Hair follicular keratinocyte (primary cell): ENCODE results near the gene CENPH. TPM values are rescaled to one million over a fixed set of nuclear protein-coding genes. Genes with fewer than 3 reads are reported as not detected.

Experiments used
- total RNA-seq: library from RNA; depleted of rRNA; stranded (reverse); fragments of >200 nt; gene quantifications from 2 replicates; pipeline ENCODE4 v1.2.3, GENCODE V29; 2015

Gene CENPH, protein sequence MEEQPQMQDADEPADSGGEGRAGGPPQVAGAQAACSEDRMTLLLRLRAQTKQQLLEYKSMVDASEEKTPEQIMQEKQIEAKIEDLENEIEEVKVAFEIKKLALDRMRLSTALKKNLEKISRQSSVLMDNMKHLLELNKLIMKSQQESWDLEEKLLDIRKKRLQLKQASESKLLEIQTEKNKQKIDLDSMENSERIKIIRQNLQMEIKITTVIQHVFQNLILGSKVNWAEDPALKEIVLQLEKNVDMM
- total RNA-seq, result 25.0 and 35.6 TPM in 2 replicates

DNA sequence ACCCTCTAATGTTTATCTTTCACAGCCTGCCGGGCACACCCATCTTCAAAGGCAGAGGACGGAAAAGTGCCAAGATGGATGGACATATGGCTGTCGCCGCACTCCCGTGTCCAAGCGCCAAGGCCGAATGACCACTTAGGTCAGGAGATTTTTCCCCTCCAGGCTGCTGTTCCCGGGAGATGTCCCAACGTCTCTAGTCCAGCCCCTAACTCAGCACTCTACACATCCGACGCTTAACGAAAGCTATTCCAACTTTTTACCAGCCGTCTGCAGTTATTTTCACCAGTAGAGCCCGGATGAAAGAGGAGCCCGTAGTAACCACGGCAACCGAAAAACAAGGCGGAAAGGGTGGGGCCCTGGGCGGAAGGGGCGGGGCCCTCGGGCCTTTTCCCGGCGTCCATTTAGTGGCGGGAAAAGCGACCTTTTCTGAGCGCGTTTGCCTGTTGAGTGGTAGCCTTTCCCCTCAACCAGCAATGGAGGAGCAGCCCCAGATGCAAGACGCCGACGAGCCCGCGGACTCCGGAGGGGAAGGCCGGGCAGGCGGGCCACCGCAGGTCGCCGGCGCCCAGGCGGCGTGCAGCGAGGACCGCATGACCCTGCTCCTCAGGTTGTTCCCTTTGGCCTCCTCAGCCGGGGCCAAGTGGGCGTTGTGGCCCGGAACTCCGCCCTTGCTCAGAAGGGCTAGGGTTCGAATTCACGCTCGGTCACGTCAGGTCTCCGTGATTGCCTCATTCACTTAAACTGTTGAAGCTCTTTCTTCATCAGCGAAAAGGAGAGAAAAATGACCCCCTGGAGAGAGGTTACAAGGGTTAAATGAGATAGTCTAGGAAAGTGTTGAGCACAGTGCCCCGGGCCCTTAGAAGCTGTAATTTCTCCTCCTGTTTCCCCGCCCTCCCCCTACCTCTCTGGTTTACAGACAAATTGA, at the start of gene CENPH:
CENPH (plus strand) TSS at position 422 of the 925 bp plus-strand sequence; CDS start at position 474, 52 bp downstream.

DNA sequence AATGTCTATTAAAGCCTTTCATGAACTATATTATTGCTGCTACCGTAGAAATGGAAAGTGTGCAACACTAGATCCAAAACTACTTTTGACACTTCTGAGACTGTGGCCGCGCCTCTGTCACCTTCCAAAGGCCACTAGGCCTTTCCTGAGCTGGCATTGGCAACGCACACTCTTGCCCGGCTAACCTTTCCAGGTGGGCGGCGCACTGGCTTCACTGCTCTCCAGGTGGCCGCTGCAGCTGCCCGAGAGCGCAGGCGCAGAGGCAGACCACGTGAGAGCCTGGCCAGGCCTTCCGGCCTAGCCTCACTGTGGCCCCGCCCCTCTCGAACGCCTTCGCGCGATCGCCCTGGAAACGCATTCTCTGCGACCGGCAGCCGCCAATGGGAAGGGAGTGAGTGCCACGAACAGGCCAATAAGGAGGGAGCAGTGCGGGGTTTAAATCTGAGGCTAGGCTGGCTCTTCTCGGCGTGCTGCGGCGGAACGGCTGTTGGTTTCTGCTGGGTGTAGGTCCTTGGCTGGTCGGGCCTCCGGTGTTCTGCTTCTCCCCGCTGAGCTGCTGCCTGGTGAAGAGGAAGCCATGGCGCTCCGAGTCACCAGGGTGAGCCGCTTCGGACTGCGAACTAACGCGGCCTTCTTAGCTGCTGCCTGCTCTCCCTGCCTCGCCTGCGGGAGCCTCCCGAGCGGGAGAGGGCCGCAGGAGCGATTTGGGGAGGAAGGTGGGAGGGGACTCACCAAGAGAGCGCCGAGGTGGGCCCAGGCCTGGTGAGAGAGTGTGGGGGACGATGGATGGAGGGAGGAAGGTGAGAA, 22.5 kb upstream of the CENPH start, which contains the start of gene CCNB1:
CCNB1 (plus strand) TSS at position 465 of the 807 bp plus-strand sequence; CDS start at position 578, 113 bp downstream.

DNA sequence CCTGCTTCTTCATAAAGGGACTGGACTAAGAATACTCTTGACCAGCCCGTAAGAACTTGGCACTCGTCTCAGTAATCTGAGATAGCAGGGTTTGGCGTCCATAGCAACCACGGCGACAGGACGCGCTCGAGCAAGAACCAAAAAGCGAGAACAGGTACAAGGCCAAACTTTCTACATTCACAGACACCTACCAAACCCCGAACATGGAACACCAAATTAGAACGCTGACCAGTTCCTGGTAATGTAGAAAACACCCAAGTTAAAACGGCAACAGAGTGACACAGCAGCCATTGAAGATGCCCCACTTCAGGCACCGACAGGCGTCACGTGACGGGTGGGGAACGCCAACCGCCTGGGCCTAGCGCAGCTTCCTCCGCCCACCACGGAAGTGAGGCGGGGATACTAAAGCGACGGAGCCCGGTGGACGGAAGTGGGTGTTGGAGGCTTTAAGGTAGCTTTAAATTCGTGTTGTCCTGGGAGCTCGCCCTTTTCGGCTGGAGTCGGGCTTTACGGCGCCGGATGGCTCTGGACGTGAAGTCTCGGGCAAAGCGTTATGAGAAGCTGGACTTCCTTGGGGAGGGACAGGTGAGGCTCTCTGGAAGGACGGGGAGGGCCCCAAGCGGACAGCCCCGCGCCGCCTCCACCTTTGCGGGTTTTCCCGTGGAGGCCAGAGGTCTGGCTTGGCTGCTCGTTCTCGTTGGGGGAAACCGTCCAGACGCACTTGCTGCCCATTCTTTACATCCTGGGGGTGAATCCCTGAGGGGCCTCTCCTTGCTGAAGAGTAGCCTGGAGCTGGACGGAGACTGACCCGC, 45.3 kb downstream of the CENPH start, which contains the start of gene CDK7:
CDK7 (plus strand) TSS at position 430 of the 812 bp plus-strand sequence; CDS start at position 520, 90 bp downstream.

Other genes with a start within 250 kb of the CENPH start
- 32.8 and 55.5 TPM in 2 replicates for gene SLC30A5, start 95.6 kb upstream of the CENPH start, total RNA-seq
- gene CCNB1, start 22.4 kb upstream of the CENPH start, total RNA-seq, result 70.0 and 271 TPM in 2 replicates
- 47.2 and 60.5 TPM in 2 replicates for gene CDK7, start 45.3 kb downstream of the CENPH start, total RNA-seq
- gene CCDC125, start 143.2 kb downstream of the CENPH start, total RNA-seq, result 1.8 and 4.3 TPM in 2 replicates
- gene AK6, start 179.9 kb downstream of the CENPH start, total RNA-seq, result 27.9 and 29.8 TPM in 2 replicates
- 79.8 and 88.2 TPM in 2 replicates for gene TAF9, start 179.9 kb downstream of the CENPH start, total RNA-seq
- gene RAD17, start 180.2 kb downstream of the CENPH start, total RNA-seq, result 13.1 and 17.4 TPM in 2 replicates
- gene MARVELD2, start 225.5 kb downstream of the CENPH start, total RNA-seq, result 17.2 and 21.5 TPM in 2 replicates